Prostate gland (tissue), 2 donors: ENCODE results near the gene PILRB. TPM values are rescaled to one million over a fixed set of nuclear protein-coding genes. Genes with fewer than 3 reads are reported as not detected.
"Not testable (repeated sequence)": the region's sequence is repeated elsewhere in the genome, so short reads cannot be mapped to it uniquely, and the experiment has no call there.

ENCODE experiments used
- DNase-seq: peaks from one replicate; pipeline ENCODE4 v3.0.0-alpha.2; 2019; ENCODE audit warnings: low spot score
- H3K27ac ChIP-seq, 2 donors: fragments of 200-600 bp; sonication (generic); 2 replicates each; pipeline ENCODE4 v1.5.1; 2017 to 2019
- H3K27me3 ChIP-seq: fragments of 200-600 bp; sonication (generic); replicated peaks from 2 replicates; pipeline ENCODE4 v1.5.1; 2019; ENCODE audit not compliant: insufficient read depth
- H3K36me3 ChIP-seq, 2 donors: fragments of 200-600 bp; sonication (generic); 1 replicate in 1 of 2; 2 replicates in 1 of 2; pipeline versions ENCODE4 v1.5.1 to v1.8.1; 2017 to 2019
- H3K4me1 ChIP-seq: fragments of 200-600 bp; sonication (generic); replicated peaks from 2 replicates; pipeline ENCODE4 v1.5.1; 2019
- H3K4me3 ChIP-seq, 2 donors: fragments of 200-600 bp; sonication (generic); 2 replicates each; pipeline ENCODE4 v1.5.1; 2017 to 2019
- H3K9me3 ChIP-seq: fragments of 200-600 bp; sonication (generic); 2 replicates; pipeline ENCODE4 v1.5.1; 2017
- CTCF ChIP-seq, 4 experiments: fragments of 200-600 bp in 2 of 4; fragments of 450-650 bp in 2 of 4; sonication (generic) in 2 of 4; IDR thresholded peaks; 1 replicate in 3 of 4; 2 replicates in 1 of 4; pipeline ENCODE4 v1.5.1; 2016 to 2019; ENCODE audit warnings: antibody characterized with exemption in 4 of 4, mild to moderate bottlenecking in 2 of 4, moderate library complexity in 2 of 4
- POLR2A ChIP-seq: fragments of 450-650 bp; IDR thresholded peaks from one replicate; pipeline ENCODE4 v1.6.1; 2016; ENCODE audit warnings: antibody characterized with exemption, mild to moderate bottlenecking
- POLR2AphosphoS5 ChIP-seq: sonication (generic); formaldehyde crosslinking; IDR thresholded peaks from one replicate; pipeline ENCODE4 v1.6.1; 2017; ENCODE audit warnings: antibody characterized with exemption
- WGBS: methylation state at CpG from one replicate; pipeline ENCODE4 v1.1.5; 2018; 5-methylcytosine and 5-hydroxymethylcytosine counted together
- intact Hi-C: fragments of 100-400 bp; cut with DNase I; formaldehyde crosslinking; loops from one replicate; pipeline ENCODE4 v1.14.2; 2022
- total RNA-seq, 2 donors: library from RNA; depleted of rRNA; stranded (reverse); fragments of >200 nt; gene quantifications; one replicate each; pipeline ENCODE4 v1.1.0, GENCODE V29; 2016

PILRB gene
- total RNA-seq, 2 donors from 2014 or later, result 72.4 to 120 TPM

GRCh38 chr7:100380196-100380595 is 22.3 kb downstream of the PILRB start:
- Histone ChIP-seq H3K4me3 (no peak overlapping the region), H3K4me1 (peaks cover 2% of the 10 kb centered on the region), H3K27ac (no peak overlapping the region), H3K27me3 (no peaks in the 10 kb centered on the region), H3K36me3 (no peaks in the 10 kb centered on the region), H3K9me3 (no peaks in the 10 kb centered on the region)
- intact Hi-C loops, result no loop called here
- DNase-seq, result no peak
- TF ChIP-seq CTCF (IDR thresholded peaks at IDR 0.05) (no peak), POLR2AphosphoS5 (no peak), POLR2A (no peak)
- WGBS, result 78% methylated on average over 4 of the region's 4 CpGs

GRCh38 chr7:100381531-100382233 is 23.8 kb downstream of the PILRB start:
- H3K36me3 ChIP-seq, H3K27me3 ChIP-seq, H3K27ac ChIP-seq, DNase-seq, H3K9me3 ChIP-seq, H3K4me3 ChIP-seq, H3K4me1 ChIP-seq, intact Hi-C loops: not testable (repeated sequence)
- 78% methylated on average over 31 of the region's 49 CpGs for WGBS

GRCh38 chr7:100382234-100382853 is 24.4 kb downstream of the PILRB start:
- H3K27ac ChIP-seq, H3K4me3 ChIP-seq, H3K27me3 ChIP-seq, intact Hi-C loops, DNase-seq, H3K9me3 ChIP-seq, H3K4me1 ChIP-seq, H3K36me3 ChIP-seq: not testable (repeated sequence)
- WGBS, result 60% methylated on average over 8 of the region's 8 CpGs

- intact Hi-C loops, result no loop called here
- Histone ChIP-seq H3K4me3 (no peak overlapping the region), H3K4me1 (no peaks in the 10 kb centered on the region), H3K27ac (no peak overlapping the region), H3K9me3 (no peaks in the 10 kb centered on the region), H3K27me3 (no peaks in the 10 kb centered on the region), H3K36me3 (no peaks in the 10 kb centered on the region)
- no peak for DNase-seq
- TF ChIP-seq POLR2A, result no peak
- no peak for TF ChIP-seq POLR2AphosphoS5
- TF ChIP-seq CTCF (IDR thresholded peaks at IDR 0.05), result no peak
- WGBS, result 67% methylated on average over 6 of the region's 6 CpGs
These were observed 26.8 kb downstream of the PILRB start for GRCh38 chr7:100384628-100385294.

- TF ChIP-seq CTCF (IDR thresholded peaks at IDR 0.05) (no peak), POLR2AphosphoS5 (no peak), POLR2A (no peak)
- Histone ChIP-seq H3K27me3 (no peaks in the 10 kb centered on the region), H3K9me3 (no peaks in the 10 kb centered on the region), H3K4me1 (no peaks in the 10 kb centered on the region), H3K36me3 (no peaks in the 10 kb centered on the region), H3K4me3 (no peak overlapping the region), H3K27ac (no peak overlapping the region)
- 81% methylated on average over 5 of the region's 5 CpGs for WGBS
- no peak for DNase-seq
- intact Hi-C loops, result no loop called here
These were observed 29.0 kb downstream of the PILRB start for GRCh38 chr7:100386940-100387339.
